GM12878 (cell line): ENCODE data around the gene TNFRSF6B. TPM values are rescaled to one million over a fixed set of nuclear protein-coding genes. Genes with fewer than 3 reads are reported as not detected.

Experiments
- CBFB ChIP-seq: IDR thresholded peaks from 2 replicates; pipeline ENCODE4 v1.6.1; 2016; ENCODE audit warnings: antibody characterized with exemption, low read depth
- CREB1 ChIP-seq: IDR thresholded peaks from 2 replicates; pipeline ENCODE4 v1.6.1; 2012; ENCODE audit warnings: low read depth, mild to moderate bottlenecking, inconsistent platforms
- CREM ChIP-seq: IDR thresholded peaks from 2 replicates; pipeline ENCODE4 v1.6.1; 2014; ENCODE audit warnings: antibody characterized with exemption, low read depth
- DPF2 ChIP-seq: fragments of 450-650 bp; IDR thresholded peaks from 2 replicates; pipeline ENCODE4 v1.6.1; 2017; ENCODE audit warnings: mild to moderate bottlenecking
- FOXM1 ChIP-seq: IDR thresholded peaks from 2 replicates; pipeline ENCODE4 v1.6.1; 2012; ENCODE audit warnings: low read depth, mild to moderate bottlenecking, inconsistent platforms, low read length, moderate library complexity
- HCFC1 ChIP-seq: fragments of 150-350 bp; IDR thresholded peaks from 2 replicates; pipeline ENCODE4 v1.6.1; 2014; ENCODE audit warnings: low read length
- KLF5 ChIP-seq: fragments of 450-650 bp; IDR thresholded peaks from 2 replicates; pipeline ENCODE4 v1.6.1; 2014; ENCODE audit warnings: mild to moderate bottlenecking; ENCODE audit not compliant: partially characterized antibody
- MTA3 ChIP-seq: IDR thresholded peaks from 2 replicates; pipeline ENCODE4 v1.6.1; 2012; ENCODE audit warnings: low read length, inconsistent platforms, borderline replicate concordance
- NRF1 ChIP-seq: conservative IDR thresholded peaks from 2 replicates; pipeline ENCODE4 v1.6.1; 2011; ENCODE audit warnings: mild to moderate bottlenecking, low read depth, low read length, improper control_type of control experiment
- POLR2AphosphoS2 ChIP-seq: IDR thresholded peaks from 2 replicates; pipeline ENCODE4 v1.6.1; 2011; ENCODE audit warnings: low read depth, mild to moderate bottlenecking, low read length, improper control_type of control experiment, moderate library complexity
- POU2F2 ChIP-seq: IDR thresholded peaks from 3 replicates; pipeline ENCODE4 v1.6.1; 2011; ENCODE audit warnings: low read depth, mild to moderate bottlenecking, low read length, borderline replicate concordance
- SMAD5 ChIP-seq: IDR thresholded peaks from 2 replicates; pipeline ENCODE4 v1.6.1; 2016; ENCODE audit warnings: antibody characterized with exemption, low read depth
- SREBF1 ChIP-seq: IDR thresholded peaks from 2 replicates; pipeline ENCODE4 v1.6.1; 2012; ENCODE audit warnings: mild to moderate bottlenecking, low read length
- SREBF2 ChIP-seq: IDR thresholded peaks from 2 replicates; pipeline ENCODE4 v1.6.1; 2012; ENCODE audit warnings: mild to moderate bottlenecking, low read length
- STAT3 ChIP-seq: IDR thresholded peaks from 2 replicates; pipeline ENCODE4 v1.6.1; 2011; ENCODE audit warnings: low read depth, low read length, improper control_type of control experiment
- SUPT20H ChIP-seq: IDR thresholded peaks from 2 replicates; pipeline ENCODE4 v1.6.1; 2011; ENCODE audit warnings: low read depth, mild to moderate bottlenecking, low read length, moderate library complexity, borderline replicate concordance; ENCODE audit not compliant: control insufficient read depth
- TCF7 ChIP-seq: IDR thresholded peaks from 2 replicates; pipeline ENCODE4 v1.6.1; 2014; ENCODE audit warnings: antibody characterized with exemption, borderline replicate concordance
- USF2 ChIP-seq: IDR thresholded peaks from 2 replicates; pipeline ENCODE4 v1.6.1; 2011; ENCODE audit warnings: low read depth, low read length, improper control_type of control experiment, borderline replicate concordance
- YY1 ChIP-seq: IDR thresholded peaks from 2 replicates; pipeline ENCODE4 v1.6.1; 2011; ENCODE audit warnings: low read depth, mild to moderate bottlenecking, low read length
- ZNF622 ChIP-seq: fragments of 450-650 bp; IDR thresholded peaks from 2 replicates; pipeline ENCODE4 v1.6.1; 2017; ENCODE audit warnings: mild to moderate bottlenecking, inconsistent platforms
- polyA plus RNA-seq, 11 experiments: library from polyadenylated mRNA; depleted of rRNA in 4 of 11; unstranded in 6 of 11; stranded (reverse) in 5 of 11; fragments of >200 nt; fragmentation: Nextera tagmentation in 4 of 11; fragmentation: Illumina TruSeq in 1 of 11; extraction: Ambion mirVana in 4 of 11; extraction: Trizol in 1 of 11; gene quantifications; 1 replicate in 1 of 11; 2 replicates in 10 of 11; pipeline versions ENCODE4 v1.2.1 to v1.2.3, GENCODE V29; 2011 to 2016; ENCODE audit warnings: inconsistent platforms in 2 of 11, missing spikeins in 2 of 11, low read depth in 1 of 11
- total RNA-seq, 4 experiments: library from RNA; depleted of rRNA in 3 of 4; stranded (reverse); fragments of >200 nt in 3 of 4; fragmentation: Illumina TruSeq in 1 of 4; extraction: Trizol in 1 of 4; gene quantifications; 2 replicates each; pipeline versions ENCODE4 v1.2.1 to v1.2.3, GENCODE V29; 2013 to 2021
- TF ChIP-seq, protein P1 (sequence below): fragments of 450-650 bp; IDR thresholded peaks from 2 replicates; pipeline ENCODE4 v1.6.1; 2016; ENCODE audit warnings: mild to moderate bottlenecking
- TF ChIP-seq, protein P2 (sequence below): fragments of 450-650 bp; IDR thresholded peaks from 2 replicates; pipeline ENCODE4 v1.6.1; 2017; ENCODE audit warnings: mild to moderate bottlenecking, moderate library complexity
- TF ChIP-seq, protein P3 (sequence below): IDR thresholded peaks from 2 replicates; pipeline ENCODE4 v1.6.1; 2011; ENCODE audit warnings: borderline replicate concordance, low read depth, mild to moderate bottlenecking, moderate library complexity, low read length; ENCODE audit not compliant: insufficient read depth, poor library complexity, severe bottlenecking
- TF ChIP-seq, protein P4 (sequence below): IDR thresholded peaks from 2 replicates; pipeline ENCODE4 v1.6.1; 2012; ENCODE audit warnings: low read depth, low read length, improper control_type of control experiment

TNFRSF6B gene
- total and polyA plus RNA-seq, 10 of the 15 experiments (the other 5 are each of a cell fraction or from before 2014, with no cell fraction given): 0.67 to 2.2 (median 1.8) TPM; not detected in 7

DNA sequence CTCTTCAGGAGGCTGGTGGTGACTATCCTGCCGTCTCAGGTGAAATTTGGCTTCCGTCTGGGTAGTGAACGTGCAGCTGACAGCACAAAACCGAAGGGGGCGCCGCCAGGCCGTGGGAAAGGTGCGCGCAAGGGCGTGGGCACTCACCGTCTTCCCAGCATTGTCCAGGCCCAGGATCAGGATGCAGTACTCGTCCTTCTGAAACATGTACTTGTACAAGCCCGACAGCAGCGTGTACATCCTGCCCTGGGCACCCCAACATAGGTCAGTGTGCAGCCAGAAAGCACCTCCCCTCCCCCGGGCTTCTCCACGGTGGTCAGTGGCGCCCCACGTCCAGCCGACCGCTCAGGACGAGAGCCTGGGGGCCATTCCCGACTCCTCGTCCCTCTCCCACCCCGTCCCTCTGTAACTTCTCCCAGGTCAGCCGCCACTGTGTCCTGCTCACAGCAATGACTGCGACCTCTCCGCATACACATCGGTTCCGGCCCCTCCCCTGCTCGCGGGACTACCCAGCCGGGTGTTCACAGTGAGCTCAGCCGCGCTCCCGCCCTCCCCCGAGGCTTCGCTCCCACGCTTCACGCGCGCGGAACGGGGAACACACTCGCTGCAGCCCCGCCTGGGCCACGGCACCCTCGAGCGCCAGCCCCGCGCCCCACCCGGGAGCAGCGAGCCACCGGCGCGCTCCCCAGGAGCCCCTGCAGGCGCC, 10.6 kb downstream of the TNFRSF6B start (continued):
- TF ChIP-seq KLF5 (no peak), POLR2AphosphoS2 (no peak), NRF1 (no peak), YY1 (peak; percentile 76), HCFC1 (no peak), ZNF622 (no peak), TCF7 (no peak), POU2F2 (no peak), MTA3 (no peak), SREBF1 (no peak), CREM (no peak; the same call in 1 of the 2 replicates), CREB1 (no peak; the same call in 1 of the 2 replicates), SREBF2 (no peak), STAT3 (no peak), SMAD5 (no peak), FOXM1 (no peak), DPF2 (no peak), SUPT20H (no peak), USF2 (no peak), CBFB (no peak)
- TF ChIP-seq, protein P1, sequence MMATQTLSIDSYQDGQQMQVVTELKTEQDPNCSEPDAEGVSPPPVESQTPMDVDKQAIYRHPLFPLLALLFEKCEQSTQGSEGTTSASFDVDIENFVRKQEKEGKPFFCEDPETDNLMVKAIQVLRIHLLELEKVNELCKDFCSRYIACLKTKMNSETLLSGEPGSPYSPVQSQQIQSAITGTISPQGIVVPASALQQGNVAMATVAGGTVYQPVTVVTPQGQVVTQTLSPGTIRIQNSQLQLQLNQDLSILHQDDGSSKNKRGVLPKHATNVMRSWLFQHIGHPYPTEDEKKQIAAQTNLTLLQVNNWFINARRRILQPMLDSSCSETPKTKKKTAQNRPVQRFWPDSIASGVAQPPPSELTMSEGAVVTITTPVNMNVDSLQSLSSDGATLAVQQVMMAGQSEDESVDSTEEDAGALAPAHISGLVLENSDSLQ: no peak
- TF ChIP-seq, protein P2, sequence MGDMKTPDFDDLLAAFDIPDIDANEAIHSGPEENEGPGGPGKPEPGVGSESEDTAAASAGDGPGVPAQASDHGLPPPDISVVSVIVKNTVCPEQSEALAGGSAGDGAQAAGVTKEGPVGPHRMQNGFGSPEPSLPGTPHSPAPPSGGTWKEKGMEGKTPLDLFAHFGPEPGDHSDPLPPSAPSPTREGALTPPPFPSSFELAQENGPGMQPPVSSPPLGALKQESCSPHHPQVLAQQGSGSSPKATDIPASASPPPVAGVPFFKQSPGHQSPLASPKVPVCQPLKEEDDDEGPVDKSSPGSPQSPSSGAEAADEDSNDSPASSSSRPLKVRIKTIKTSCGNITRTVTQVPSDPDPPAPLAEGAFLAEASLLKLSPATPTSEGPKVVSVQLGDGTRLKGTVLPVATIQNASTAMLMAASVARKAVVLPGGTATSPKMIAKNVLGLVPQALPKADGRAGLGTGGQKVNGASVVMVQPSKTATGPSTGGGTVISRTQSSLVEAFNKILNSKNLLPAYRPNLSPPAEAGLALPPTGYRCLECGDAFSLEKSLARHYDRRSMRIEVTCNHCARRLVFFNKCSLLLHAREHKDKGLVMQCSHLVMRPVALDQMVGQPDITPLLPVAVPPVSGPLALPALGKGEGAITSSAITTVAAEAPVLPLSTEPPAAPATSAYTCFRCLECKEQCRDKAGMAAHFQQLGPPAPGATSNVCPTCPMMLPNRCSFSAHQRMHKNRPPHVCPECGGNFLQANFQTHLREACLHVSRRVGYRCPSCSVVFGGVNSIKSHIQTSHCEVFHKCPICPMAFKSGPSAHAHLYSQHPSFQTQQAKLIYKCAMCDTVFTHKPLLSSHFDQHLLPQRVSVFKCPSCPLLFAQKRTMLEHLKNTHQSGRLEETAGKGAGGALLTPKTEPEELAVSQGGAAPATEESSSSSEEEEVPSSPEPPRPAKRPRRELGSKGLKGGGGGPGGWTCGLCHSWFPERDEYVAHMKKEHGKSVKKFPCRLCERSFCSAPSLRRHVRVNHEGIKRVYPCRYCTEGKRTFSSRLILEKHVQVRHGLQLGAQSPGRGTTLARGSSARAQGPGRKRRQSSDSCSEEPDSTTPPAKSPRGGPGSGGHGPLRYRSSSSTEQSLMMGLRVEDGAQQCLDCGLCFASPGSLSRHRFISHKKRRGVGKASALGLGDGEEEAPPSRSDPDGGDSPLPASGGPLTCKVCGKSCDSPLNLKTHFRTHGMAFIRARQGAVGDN: no peak
- TF ChIP-seq, protein P3, sequence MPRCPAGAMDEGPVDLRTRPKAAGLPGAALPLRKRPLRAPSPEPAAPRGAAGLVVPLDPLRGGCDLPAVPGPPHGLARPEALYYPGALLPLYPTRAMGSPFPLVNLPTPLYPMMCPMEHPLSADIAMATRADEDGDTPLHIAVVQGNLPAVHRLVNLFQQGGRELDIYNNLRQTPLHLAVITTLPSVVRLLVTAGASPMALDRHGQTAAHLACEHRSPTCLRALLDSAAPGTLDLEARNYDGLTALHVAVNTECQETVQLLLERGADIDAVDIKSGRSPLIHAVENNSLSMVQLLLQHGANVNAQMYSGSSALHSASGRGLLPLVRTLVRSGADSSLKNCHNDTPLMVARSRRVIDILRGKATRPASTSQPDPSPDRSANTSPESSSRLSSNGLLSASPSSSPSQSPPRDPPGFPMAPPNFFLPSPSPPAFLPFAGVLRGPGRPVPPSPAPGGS: no peak
- TF ChIP-seq, protein P4, sequence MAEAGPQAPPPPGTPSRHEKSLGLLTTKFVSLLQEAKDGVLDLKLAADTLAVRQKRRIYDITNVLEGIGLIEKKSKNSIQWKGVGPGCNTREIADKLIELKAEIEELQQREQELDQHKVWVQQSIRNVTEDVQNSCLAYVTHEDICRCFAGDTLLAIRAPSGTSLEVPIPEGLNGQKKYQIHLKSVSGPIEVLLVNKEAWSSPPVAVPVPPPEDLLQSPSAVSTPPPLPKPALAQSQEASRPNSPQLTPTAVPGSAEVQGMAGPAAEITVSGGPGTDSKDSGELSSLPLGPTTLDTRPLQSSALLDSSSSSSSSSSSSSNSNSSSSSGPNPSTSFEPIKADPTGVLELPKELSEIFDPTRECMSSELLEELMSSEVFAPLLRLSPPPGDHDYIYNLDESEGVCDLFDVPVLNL: no peak
